Measurements from ENCODE around the gene CTRL. TPM values are rescaled to one million over a fixed set of nuclear protein-coding genes. Genes with fewer than 3 reads are reported as not detected.

The CTRL gene
- total and polyA plus RNA-seq, 11 donors, result 0.23 to 2.1 (median 0.74) TPM; not detected in 1

DNA sequence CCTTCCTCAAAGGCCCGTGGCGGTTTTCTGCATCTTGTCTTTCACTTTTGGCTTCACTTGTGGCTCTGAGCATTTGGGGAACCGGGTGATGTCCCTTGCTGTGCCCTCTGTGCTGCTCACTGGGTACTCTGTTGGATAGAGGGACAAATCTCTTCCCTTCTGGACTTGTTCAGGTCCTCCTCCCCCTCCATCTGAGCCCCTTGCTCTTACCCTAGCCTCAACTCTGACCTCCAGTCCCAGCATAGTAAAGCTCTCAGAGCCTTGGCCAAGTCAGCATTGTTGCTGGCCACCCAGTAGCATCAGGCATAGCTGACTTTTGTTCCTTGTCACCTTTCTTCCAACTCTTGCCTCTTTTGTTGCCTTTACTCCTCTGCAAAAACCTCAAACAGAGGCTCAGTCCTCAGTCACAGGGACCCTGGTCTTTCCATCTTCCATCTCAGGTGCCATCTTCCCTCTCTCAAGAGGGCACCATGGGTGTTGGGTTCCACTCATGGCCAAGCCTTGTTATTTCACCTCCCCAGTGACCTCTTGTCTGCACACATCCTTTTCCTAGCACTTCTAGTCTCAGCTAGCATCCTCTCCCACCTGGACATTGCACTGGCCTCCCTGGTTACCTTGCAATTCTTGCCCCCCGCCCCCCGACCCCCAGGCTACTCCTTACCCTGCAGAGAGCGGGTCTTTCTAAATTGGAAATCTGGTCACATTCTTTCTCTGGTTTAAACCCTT, 5.4 kb upstream of the CTRL start:
- peaks cover 0 to 43% (median 23%) of the 10 kb centered on the region in 12 donors for H3K4me1 ChIP-seq
- 46 to 48% (median 47%) methylated on average over 6 of the region's 6 CpGs for whole genome bisulfite sequencing, 4 donors

DNA sequence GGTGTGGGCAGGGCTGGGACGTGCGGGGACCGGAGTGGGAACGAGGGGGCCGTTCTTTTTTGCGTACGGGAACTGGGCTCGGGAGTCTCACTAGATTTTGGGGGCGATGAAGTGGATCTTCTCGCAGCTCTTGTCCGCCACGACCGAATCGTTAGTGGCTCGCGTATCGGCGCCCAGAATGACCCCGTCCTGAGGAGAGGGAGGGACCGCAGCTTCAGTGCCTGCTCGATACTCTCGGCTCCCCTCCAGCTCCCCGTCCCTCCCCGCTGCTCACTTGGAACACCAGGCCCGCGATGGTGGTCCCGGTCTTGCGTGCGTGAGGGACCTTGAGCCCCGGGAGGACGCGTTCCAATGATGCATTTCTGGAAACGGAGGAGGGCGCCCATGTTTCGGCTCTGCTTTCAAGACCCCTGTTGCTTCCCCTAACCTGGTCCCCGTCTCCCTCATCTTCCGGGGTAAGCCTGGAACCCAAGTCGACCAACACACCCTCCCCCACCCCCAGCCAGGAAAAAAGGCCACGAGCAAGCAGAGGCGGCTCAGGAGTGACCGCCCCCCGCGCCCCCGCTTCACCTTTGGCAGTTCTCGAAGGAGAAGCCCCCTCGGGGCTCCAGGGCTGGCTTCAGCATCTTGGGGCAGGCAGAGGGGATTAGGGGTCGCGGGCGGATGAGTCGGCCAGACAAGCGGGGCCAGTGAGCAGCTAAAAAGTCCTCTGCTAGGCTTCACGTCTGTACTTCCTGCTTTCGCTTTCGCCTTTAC, 4.6 kb upstream of the CTRL start, which contains the start of gene PSMB10:
TSS of gene PSMB10 (minus strand) at position 727 of the 756 bp plus-strand sequence. CDS start at position 626, 101 bp downstream.
- DNase-seq (peak in 4 of 5 donors; percentile 56 to 75 (median 70)), ATAC-seq (peak; percentile 2 to 48 (median 16))
- Histone ChIP-seq H3K9me3 (no peaks in the 10 kb centered on the region), H3K4me1 (peaks cover 0 to 42% (median 23%) of the 10 kb centered on the region in 12 donors), H3K36me3 (peaks cover 0 to 62% (median 33%) of the 10 kb centered on the region in 9 donors), H3K27me3 (no peaks in the 10 kb centered on the region), H3K4me3 (peak within 1 kb of the TSS; percentile 57 to 98 (median 77)), H3K27ac (peak within 1 kb of the TSS; percentile 82 to 99 (median 92))
- TF ChIP-seq, protein P1, sequence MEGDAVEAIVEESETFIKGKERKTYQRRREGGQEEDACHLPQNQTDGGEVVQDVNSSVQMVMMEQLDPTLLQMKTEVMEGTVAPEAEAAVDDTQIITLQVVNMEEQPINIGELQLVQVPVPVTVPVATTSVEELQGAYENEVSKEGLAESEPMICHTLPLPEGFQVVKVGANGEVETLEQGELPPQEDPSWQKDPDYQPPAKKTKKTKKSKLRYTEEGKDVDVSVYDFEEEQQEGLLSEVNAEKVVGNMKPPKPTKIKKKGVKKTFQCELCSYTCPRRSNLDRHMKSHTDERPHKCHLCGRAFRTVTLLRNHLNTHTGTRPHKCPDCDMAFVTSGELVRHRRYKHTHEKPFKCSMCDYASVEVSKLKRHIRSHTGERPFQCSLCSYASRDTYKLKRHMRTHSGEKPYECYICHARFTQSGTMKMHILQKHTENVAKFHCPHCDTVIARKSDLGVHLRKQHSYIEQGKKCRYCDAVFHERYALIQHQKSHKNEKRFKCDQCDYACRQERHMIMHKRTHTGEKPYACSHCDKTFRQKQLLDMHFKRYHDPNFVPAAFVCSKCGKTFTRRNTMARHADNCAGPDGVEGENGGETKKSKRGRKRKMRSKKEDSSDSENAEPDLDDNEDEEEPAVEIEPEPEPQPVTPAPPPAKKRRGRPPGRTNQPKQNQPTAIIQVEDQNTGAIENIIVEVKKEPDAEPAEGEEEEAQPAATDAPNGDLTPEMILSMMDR (IDR thresholded peaks at IDR 0.05), result no peak
- TF ChIP-seq POLR2A (IDR thresholded peaks at IDR 0.05), result peak in 1 of 2 donors; percentile 27
- intact Hi-C loops (cut with DNase I), result loop anchor here in 5 of 10 donors (5.0 to 10.0 kb wide), 3 partner anchors 98 to 412 kb away; partner anchors contain the start of gene RIPOR1 (in 2 of the 5)
- 0 to 2% (median 1%) methylated on average over 32 to 54 of the region's 54 CpGs for WGBS, 4 donors

More for the DNA sequence above, 5.4 kb upstream of the CTRL start:
- TF ChIP-seq, protein P1 (IDR thresholded peaks at IDR 0.05), result no peak
- TF ChIP-seq POLR2A (IDR thresholded peaks at IDR 0.05), result no peak
- no peaks in the 10 kb centered on the region for H3K27me3 ChIP-seq
- intact Hi-C loops (cut with DNase I), result loop anchor here in 5 of 10 donors (5.0 to 10.0 kb wide), 3 partner anchors 98 to 412 kb away; partner anchors contain the start of gene RIPOR1 (in 2 of the 5)
- peaks cover 0 to 63% (median 39%) of the 10 kb centered on the region in 9 donors for H3K36me3 ChIP-seq
- ATAC-seq (no peak), DNase-seq (peak in 1 of 5 donors; percentile 72)
- H3K9me3 ChIP-seq, result no peaks in the 10 kb centered on the region
- peak overlapping the region; percentile 82 to 99 (median 92) for H3K27ac ChIP-seq
- peak overlapping the region; percentile 57 to 98 (median 77) for H3K4me3 ChIP-seq

DNA sequence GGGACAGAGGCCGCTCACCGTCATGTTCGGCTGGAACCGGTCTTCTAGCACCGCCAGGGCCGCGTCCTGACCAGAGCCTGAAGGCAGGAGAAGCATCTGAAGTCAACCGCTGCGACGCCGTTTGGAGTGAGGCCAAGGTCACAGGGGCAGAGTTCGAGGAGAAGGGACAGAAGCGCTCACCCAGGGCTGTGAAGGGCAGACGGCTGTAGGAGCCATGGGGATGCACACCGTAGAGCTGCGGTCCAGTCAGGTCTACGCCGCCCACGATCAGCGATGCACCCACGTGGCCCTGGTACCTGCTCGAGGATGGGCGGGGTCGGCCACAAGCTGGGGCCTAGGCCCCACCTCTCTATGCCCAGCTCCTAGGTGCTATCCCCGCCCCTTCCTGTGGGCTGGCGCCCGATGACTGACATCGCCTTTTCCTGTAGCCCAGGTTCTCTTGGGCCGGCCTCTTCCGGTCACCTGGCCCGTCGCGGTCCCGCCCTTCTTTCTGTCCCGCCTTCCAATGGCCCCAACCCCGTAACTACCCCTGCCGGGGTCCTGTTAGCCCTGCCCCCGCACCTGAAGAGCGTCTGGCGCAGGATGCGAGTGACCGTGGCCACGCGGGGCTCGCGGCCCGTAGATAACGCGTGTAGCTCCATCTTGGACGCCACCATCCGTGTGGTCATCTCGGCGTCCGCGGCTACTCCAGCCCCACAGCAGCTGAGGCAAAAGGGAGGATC, 3.9 kb upstream of the CTRL start:
- Histone ChIP-seq H3K27me3 (no peaks in the 10 kb centered on the region), H3K4me3 (peak overlapping the region; percentile 57 to 98 (median 77)), H3K4me1 (peaks cover 0 to 42% (median 23%) of the 10 kb centered on the region in 12 donors), H3K36me3 (peaks cover 0 to 59% (median 27%) of the 10 kb centered on the region in 9 donors), H3K9me3 (no peaks in the 10 kb centered on the region), H3K27ac (peak overlapping the region; percentile 82 to 99 (median 92))
- 1 to 4% (median 3%) methylated on average over 28 to 55 of the region's 55 CpGs for WGBS, 4 donors
- peak; percentile 89 to 93 (median 92) for ATAC-seq
- TF ChIP-seq POLR2A (IDR thresholded peaks at IDR 0.05), result peak; percentile 13 to 68
- TF ChIP-seq, protein P1 (IDR thresholded peaks at IDR 0.05), result no peak
- peak; percentile 95 to 96 (median 95) for DNase-seq
- intact Hi-C loops (cut with DNase I), result loop anchor here in 5 of 10 donors (1.0 to 10.0 kb wide), 4 partner anchors 33 to 411 kb away; partner anchors contain the start of genes RIPOR1 (in 2 of the 5) and SLC12A4 (in 1 of the 5)
